NCI-H2107 (cell line): ENCODE results near the gene SNX24.
"Not testable (repeated sequence)": the region's sequence is repeated elsewhere in the genome, so short reads cannot be mapped to it uniquely, and the experiment has no call there.

ENCODE experiments used
- DNase-seq: peaks from one replicate; lab custom pipeline; 2025; lab: John Stamatoyannopoulos, UW

SNX24 gene

DNA sequence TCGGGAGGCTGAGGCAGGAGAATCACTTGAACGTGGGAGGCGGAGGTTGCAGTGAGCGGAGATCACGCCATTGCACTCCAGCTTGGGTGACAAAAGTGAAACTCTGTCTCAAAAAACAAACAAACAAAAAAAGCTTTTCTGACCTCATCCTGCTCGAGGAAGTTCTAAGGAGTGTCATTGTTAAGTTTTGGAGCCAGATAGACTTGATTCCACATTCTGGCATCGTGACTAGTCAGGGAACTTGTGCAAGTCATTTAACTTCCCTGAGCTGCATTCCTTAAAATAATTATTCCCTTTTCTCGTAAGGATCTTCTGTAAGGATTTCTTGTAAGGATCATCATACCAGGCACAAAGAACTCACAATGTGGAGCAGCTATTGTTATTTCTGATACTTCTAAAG lies 26.2 kb downstream of the SNX24 start:
- DNase-seq = no peak

- DNase-seq = no peak
Measured at GRCh38 chr5:122874179-122874875, 28.9 kb downstream of the SNX24 start.

- no peak for DNase-seq
Measured at GRCh38 chr5:122877518-122877917, 32.1 kb downstream of the SNX24 start.

GRCh38 chr5:122879076-122879475 lies 33.7 kb downstream of the SNX24 start:
- no peak for DNase-seq

- DNase-seq = no peak
Measured at GRCh38 chr5:122880170-122880689, 34.8 kb downstream of the SNX24 start.

- no peak for DNase-seq
Measured at GRCh38 chr5:122880749-122881148, 35.3 kb downstream of the SNX24 start.

DNA sequence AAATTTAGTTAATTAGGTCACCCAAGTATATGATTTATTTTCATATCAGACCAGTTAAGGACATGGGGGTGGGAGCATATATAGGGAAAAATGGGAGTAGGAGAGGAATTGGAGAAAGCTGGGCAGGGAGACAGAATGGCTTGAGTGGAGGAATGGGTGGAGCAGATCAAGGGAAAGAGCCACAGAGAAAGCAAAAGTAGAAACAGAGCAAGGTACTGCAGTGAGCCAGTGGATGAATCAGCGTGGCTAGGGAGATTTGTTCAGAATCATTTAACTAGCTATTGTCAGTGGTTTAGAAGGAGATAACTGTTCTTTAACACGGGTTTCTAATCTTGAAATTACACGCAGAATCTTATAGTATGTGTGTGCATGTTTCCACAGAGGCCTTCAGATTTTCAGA lies 37.4 kb downstream of the SNX24 start:
- DNase-seq = no peak

DNA sequence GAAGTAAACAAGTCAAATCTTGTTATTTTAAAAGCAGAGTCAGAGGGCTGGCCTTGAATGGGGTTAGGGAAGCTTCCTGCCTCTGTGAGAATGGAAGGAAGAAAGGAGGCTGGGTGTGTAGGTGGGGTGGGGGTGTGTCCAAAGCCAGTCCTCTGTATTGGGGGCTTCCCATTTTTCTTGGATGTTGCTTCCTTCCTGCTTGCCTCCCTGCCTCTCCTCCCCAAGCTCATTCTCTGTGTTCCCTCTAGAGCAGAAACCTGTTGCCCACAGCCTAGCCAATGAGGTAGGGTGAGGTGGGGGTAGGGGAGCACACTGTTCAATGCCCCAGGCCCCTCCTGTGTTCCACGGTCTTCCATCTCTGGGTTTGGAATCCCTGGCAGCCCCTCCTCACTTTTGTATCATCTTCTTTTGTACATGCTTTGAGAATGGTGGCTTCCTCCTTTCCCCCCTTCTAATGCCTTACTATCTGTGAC lies 39.7 kb downstream of the SNX24 start:
- DNase-seq = no peak

- no peak for DNase-seq
Measured at GRCh38 chr5:122885891-122886290, 40.5 kb downstream of the SNX24 start.

GRCh38 chr5:122895141-122895540 lies 49.7 kb downstream of the SNX24 start:
- DNase-seq = no peak

DNA sequence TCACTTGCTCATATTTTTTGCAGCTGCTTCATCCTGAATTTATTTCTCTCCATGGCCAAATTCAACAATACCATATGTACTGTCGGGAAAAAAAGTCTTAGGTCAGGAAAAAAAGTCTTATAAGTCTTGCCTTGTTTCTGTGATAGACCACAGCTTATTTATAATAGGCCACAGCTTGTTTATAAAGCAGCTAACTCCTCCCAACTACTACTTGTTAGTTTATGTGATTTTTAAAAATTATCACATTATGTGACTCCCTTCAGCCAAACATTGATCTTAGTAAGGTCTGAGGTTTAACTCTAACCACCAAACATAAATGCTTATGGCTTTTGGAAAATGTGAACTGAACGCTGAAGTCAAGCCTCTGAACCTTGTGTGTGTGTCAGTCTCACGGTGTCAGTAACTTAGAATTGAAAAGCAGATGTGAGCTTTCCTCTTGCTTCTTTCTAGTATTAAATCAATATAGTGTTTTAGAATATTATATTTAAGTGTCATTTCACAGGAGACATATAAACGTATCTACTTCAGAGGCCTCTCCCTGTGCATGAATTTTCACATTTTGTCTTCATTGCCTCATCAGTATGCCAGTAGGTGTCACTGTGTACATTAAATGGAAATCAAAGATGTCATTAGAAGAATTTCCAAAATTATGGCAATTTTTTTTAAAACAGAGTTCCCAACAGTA lies 51.3 kb downstream of the SNX24 start:
- DNase-seq = no peak

- DNase-seq = no peak
Measured at GRCh38 chr5:122897283-122897602, 51.8 kb downstream of the SNX24 start.

DNA sequence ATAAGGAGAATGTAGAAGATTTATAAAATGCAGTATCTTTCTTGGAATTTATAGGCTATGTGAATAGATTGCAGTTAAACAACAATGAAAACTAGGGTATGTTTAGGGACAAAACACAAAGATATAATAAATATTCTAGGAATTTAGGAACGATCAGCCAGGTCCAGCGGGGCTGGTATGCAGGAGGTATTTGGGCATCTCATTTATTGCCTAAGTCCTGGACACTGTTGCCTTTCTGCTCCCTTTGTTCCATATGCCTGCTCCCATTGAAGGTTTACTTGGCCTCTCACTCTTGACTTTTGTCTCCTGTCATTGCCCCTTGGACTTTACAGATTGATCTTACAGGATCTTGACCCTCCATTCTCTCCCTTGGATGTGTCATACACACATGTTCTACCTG lies 55.9 kb downstream of the SNX24 start:
- no peak for DNase-seq

DNA sequence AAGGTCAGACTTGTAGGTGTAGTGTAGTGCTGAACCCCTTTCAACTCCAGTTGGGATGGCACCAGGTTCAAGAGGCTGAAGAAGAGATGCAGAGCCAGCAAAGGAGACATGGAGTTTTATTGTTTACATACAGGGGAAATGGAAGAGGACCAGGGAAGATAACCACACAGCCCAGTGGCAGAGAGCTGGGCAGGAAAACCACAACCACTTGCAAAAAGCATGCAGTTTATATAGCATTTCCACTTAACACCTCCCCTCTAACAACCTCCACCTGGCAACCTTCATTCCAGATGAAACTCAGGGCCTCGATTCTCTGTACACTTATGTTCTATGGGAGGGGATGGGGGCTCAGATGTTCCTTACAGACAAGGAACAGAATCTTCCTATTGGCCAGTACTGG lies 56.9 kb downstream of the SNX24 start:
- no peak for DNase-seq

DNA sequence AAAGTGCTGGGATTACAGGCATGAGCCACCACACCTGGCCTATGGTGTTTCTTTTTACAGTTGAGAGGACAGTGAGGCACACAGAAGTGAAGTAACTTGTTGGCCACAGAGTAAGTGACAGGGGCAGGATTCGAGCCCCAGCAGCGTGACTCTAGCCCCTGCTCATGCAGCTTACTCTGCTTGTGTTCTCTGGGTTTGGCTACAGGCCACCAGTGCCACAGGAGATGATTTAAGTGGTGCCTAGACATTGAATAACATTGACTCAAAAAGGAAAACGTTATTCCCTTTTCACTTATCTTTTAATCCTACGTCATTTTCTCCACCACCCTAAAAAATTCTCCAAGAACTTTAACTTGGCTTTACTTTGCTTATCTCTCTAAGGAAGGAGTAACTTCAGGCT lies 61.4 kb downstream of the SNX24 start:
- no peak for DNase-seq

- DNase-seq = no peak
Measured at GRCh38 chr5:122907276-122907675, 61.9 kb downstream of the SNX24 start.

DNA sequence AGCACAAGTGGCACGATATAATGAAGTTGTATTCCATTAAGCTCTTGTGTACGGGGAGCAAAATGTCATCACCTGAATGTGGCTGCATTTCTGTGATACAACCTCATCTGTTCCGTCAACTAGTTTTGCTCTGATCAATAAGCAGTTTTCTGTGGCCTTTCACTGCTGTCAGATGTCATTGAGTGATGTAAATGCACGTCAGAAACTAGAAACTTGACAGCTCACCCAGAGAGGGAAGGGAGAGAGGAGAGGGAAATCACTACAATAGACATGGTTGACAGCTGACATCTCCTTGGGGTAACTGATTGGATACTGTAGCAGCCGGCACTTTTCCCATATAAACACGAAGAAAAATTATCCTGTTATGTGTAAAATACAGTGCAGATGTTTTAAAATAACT lies 62.7 kb downstream of the SNX24 start:
- DNase-seq = no peak

DNA sequence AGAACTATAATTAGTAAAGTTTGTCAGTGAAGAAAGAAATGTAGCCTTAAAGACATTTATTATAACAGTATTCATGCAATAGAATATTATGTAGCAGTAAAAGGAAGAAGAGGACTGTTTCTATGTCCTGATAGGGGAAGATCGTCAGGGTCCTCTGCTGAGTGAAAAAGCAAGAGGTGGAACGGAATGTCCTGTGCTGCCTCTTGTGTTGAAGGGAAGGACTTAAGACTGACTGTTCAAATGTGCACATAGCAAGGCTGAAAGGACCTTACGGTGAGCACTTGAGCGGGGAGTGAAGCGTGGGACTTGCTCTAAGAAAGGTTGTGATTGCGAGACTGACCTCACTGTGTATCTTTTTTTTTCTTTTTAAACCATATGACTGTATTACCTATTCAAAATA lies 63.2 kb downstream of the SNX24 start:
- no peak for DNase-seq

DNA sequence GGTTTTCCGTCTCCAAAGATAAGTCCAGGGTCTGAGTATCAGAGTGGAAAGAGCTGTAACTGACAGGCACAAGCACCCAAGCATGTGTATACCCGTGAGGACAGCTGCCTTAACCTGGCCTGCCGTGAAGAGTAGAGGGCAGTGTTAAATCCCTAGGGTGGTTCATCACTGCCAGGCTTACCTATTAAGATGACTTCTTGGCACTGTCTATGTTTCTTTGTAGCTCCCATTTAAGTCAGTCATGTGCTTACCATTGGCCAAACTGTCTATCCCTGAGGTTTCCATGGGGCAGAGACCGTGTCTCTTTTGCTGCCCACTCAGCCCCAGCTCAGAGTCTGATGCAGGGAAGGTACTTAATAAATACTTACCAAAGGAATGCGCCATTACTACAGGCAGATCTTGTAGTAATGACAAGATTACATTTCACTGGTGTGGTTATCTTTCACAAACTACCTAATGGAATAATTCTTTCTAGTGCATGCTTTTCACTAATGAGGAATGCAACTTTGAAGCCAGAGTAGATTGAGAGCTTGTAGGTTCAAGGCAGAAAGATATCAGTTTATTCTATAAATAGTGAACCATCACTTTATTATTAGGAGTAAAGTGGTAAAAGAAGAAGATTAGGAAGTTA lies 64.2 kb downstream of the SNX24 start:
- no peak for DNase-seq

- not testable (repeated sequence) for DNase-seq
Measured at GRCh38 chr5:122913436-122913835, 68.0 kb downstream of the SNX24 start.

DNA sequence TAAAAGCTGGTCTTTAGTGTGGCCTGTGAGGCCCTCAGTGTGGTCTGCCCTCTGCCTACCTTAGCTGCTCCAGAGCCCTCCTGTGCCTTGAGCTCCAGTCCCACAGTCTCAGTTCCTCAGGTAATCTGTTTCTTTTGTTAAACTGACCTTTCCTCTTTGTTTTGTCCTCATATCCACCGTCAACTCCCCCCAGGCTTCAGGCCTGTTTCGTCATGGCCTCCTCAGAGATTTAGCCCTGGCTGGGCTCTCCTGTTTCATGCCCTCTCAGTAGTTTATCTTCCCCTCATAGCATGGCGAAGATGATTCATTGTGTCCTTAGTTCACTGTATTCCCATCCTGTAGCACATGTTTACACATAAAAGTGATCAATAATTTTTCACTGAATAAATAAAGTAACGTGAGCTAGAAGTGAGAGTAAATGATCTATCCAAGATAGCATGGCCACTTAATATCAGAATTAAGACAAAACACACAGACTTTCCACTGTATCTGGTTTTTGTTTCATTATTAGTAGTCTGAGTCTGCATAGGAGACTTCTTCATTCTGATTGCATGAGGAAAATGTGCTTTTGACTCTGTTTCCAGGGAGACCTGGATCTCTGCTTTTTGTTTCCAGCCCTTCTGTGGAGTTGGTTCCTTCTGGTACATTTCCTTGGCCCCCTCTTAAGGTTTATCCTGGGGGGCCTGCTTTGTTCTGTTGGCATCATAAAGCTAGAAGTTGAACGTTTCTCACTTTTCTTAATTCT lies 70.5 kb downstream of the SNX24 start:
- DNase-seq = no peak

DNA sequence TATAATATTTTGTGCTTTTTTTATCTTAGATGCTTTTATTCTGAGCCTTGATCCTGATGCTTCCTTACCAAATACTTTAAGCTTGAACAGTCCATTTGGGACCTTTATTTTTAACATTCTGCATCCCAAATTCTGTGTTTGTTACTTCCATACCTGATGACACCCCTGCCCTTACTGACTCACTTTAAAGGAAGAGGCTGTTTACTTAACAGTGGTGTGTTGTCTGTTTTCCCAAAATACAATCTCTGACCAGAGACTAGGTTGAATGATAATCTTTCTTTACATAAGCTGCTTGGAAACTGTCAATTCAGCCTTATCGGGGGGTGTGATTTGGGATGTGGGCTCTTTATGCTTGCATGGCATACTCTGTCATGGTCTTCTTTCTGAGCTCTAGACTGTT lies 71.1 kb downstream of the SNX24 start:
- no peak for DNase-seq

DNA sequence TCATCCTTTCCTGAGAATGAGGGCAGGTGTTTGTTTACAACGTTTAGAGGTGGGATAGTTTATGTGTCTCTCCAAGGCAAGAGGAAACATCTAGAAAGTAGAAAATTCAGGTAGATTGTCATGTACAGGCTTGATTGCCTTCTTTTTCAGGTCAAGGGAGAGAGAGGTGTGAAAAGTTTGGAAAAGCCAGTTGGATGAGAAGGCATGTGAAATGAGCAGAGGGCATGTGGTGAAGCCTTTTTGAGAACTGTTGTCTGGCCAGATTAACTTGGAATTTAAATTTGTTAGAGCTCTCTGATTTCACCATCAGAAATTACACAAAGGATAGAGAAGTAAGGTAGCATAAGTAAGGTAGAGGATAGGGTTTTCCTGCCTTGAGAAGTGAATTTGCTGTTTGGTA lies 74.6 kb downstream of the SNX24 start:
- DNase-seq = no peak
